MCF 10A (cell line): ENCODE data around the gene GIT2. TPM values are rescaled to one million over a fixed set of nuclear protein-coding genes. Genes with fewer than 3 reads are reported as not detected.

Experiments used
- BruUV-seq: library from RNA; stranded (reverse); fragments of 400-500 nt; replicated peaks from 2 replicates; lab custom pipeline; 2021; lab: Mats Ljungman, UMichigan
- CTCF ChIA-PET: fragments of 300-600 bp; sonication (Branson Sonifier 250); formaldehyde crosslinking; extraction: SDS; loops from one replicate; lab custom pipeline; 2021; ENCODE audit warnings: antibody characterized with exemption, inconsistent platforms; lab: Yijun Ruan, JAX
- POLR2A ChIA-PET: fragments of 300-600, 350-650 bp; sonication (Branson Sonifier 250); formaldehyde crosslinking; extraction: SDS; loops from one replicate; lab custom pipeline; 2020; ENCODE audit warnings: antibody characterized with exemption, inconsistent platforms; lab: Yijun Ruan, JAX
- DNase-seq: peaks from one replicate; pipeline ENCODE4 v3.0.0-alpha.2; 2018; ENCODE audit not compliant: unreplicated experiment
- H3K27ac Mint-ChIP-seq: one replicate; pipeline ENCODE4 v1.8.0; 2022; ENCODE audit warnings: mild to moderate bottlenecking, low read depth, mixed read lengths; ENCODE audit not compliant: unreplicated experiment
- H3K27me3 Mint-ChIP-seq: one replicate; pipeline ENCODE4 v1.8.0; 2022; ENCODE audit warnings: mixed read lengths; ENCODE audit not compliant: insufficient read depth, unreplicated experiment
- H3K36me3 Mint-ChIP-seq: one replicate; pipeline ENCODE4 v1.8.0; 2022; ENCODE audit warnings: mild to moderate bottlenecking, moderate library complexity, mixed read lengths; ENCODE audit not compliant: insufficient read depth, unreplicated experiment
- H3K4me1 Mint-ChIP-seq: one replicate; pipeline ENCODE4 v1.8.0; 2022; ENCODE audit warnings: mixed read lengths; ENCODE audit not compliant: insufficient read depth, unreplicated experiment
- H3K4me3 Mint-ChIP-seq: one replicate; pipeline ENCODE4 v1.8.0; 2022; ENCODE audit warnings: mild to moderate bottlenecking, moderate library complexity, mixed read lengths; ENCODE audit not compliant: unreplicated experiment
- H3K9me3 Mint-ChIP-seq: one replicate; pipeline ENCODE4 v1.8.0; 2022; ENCODE audit warnings: mixed read lengths; ENCODE audit not compliant: unreplicated experiment
- intact Hi-C: fragments of 100-400 bp; cut with micrococcal nuclease; formaldehyde crosslinking; loops from 2 replicates; pipeline ENCODE4 v1.14.1; 2022
- total RNA-seq: library from RNA; stranded (reverse); gene quantifications from 2 replicates; pipeline ENCODE4 v1.2.3, GENCODE V29; 2022
- TF ChIP-seq, protein P1 (sequence below): fragments of 200-600 bp; IDR thresholded peaks from one replicate; pipeline ENCODE4 v1.8.0; 2022; ENCODE audit warnings: antibody characterized with exemption, mild to moderate bottlenecking; ENCODE audit not compliant: unreplicated experiment

Gene GIT2
- total RNA-seq, 1 experiment from 2014 or later: 30.0 TPM

DNA sequence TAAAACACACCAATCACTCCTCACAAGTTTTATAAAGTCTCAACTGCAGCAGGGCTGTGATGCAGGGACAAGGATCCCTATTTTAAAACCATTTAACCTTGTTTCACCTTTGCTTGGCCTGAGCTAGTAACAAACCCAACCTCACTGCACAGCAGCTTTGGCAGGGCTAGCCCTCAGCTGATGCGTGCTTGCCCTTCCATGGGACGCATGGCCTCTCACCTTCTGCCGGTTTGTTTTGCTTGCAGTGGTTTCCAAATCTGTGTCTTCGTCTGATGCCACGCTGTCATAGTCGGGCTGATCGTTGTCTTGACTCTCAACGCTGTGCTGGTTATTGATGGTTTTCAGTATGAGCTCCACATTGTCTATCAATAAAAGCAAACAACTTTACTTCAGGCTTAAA is 43.3 kb downstream of the GIT2 start:
- Mint-ChIP-seq H3K4me3 (no peak overlapping the region), H3K9me3 (no peaks in the 10 kb centered on the region)
- intact Hi-C loops: loop anchor here (5.0 kb wide), 1 partner anchor 84 kb away; no protein-coding TSS in a partner anchor

DNA sequence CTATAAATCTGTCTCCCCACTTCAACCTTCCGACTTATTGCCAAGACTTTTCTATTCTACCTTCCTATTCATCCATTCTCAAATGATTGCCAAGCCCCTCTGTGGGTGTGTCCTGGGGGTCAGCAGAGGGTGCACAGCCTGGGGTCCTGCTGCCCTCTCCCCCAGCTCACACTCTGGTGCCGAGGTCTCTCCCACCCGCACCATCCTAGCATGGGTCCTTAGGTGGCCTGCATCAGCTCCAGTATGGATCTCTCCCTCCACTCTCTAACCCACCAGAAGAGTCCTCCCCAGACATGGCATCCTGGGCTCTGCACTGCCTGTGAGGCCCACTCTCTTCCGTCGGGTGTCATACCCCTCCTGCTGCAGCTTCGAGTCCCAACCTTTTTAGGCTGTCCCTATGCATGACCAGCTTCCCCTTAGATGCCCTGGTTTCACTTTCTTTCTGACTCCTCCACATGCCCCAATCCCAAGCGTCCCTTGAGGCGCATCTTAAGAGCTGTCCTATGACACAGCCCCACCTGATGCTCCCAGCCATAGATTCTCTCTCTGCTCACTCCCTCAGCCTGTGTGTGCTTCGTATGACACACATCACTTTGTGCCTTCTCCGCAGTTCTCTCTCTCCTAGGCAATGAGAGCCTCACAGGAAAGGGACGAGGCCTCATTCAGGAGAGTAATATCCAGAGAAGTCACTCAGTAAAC is 43.9 kb downstream of the GIT2 start:
- Mint-ChIP-seq H3K9me3 (no peaks in the 10 kb centered on the region), H3K36me3 (peaks cover 69% of the 10 kb centered on the region), H3K4me1 (peaks cover 21% of the 10 kb centered on the region), H3K27ac (peak overlapping the region; percentile 24), H3K27me3 (no peaks in the 10 kb centered on the region), H3K4me3 (no peak overlapping the region)
- intact Hi-C loops: loop anchor here (5.0 kb wide), 1 partner anchor 85 kb away; no protein-coding TSS in a partner anchor
- no TSS peak for BruUV-seq
- TF ChIP-seq, protein P1, sequence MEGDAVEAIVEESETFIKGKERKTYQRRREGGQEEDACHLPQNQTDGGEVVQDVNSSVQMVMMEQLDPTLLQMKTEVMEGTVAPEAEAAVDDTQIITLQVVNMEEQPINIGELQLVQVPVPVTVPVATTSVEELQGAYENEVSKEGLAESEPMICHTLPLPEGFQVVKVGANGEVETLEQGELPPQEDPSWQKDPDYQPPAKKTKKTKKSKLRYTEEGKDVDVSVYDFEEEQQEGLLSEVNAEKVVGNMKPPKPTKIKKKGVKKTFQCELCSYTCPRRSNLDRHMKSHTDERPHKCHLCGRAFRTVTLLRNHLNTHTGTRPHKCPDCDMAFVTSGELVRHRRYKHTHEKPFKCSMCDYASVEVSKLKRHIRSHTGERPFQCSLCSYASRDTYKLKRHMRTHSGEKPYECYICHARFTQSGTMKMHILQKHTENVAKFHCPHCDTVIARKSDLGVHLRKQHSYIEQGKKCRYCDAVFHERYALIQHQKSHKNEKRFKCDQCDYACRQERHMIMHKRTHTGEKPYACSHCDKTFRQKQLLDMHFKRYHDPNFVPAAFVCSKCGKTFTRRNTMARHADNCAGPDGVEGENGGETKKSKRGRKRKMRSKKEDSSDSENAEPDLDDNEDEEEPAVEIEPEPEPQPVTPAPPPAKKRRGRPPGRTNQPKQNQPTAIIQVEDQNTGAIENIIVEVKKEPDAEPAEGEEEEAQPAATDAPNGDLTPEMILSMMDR: no peak
- CTCF ChIA-PET: interaction anchor here (0.5 to 1.0 kb wide), 2 partner anchors 24 to 804 kb away, joined by 3 read pairs; no protein-coding TSS in a partner anchor
- POLR2A ChIA-PET: interaction anchor here (0.7 to 1.9 kb wide), 2 partner anchors 13 to 31 kb away, joined by 3 to 4 read pairs; no protein-coding TSS in a partner anchor
- no peak for DNase-seq

More for the DNA sequence above, 43.3 kb downstream of the GIT2 start:
- BruUV-seq: no TSS peak
- peaks cover 21% of the 10 kb centered on the region for H3K4me1 Mint-ChIP-seq
- ChIA-PET POLR2A (interaction anchor here (0.7 kb wide), 1 partner anchor 12 kb away, joined by 3 read pairs; no protein-coding TSS in a partner anchor), CTCF (interaction anchor here (0.5 to 1.0 kb wide), 2 partner anchors 25 to 803 kb away, joined by 3 read pairs; no protein-coding TSS in a partner anchor)
- H3K27ac Mint-ChIP-seq: peak overlapping the region; percentile 24
- TF ChIP-seq, protein P1: no peak
- no peak for DNase-seq
- H3K36me3 Mint-ChIP-seq: peaks cover 65% of the 10 kb centered on the region
- H3K27me3 Mint-ChIP-seq: no peaks in the 10 kb centered on the region

DNA sequence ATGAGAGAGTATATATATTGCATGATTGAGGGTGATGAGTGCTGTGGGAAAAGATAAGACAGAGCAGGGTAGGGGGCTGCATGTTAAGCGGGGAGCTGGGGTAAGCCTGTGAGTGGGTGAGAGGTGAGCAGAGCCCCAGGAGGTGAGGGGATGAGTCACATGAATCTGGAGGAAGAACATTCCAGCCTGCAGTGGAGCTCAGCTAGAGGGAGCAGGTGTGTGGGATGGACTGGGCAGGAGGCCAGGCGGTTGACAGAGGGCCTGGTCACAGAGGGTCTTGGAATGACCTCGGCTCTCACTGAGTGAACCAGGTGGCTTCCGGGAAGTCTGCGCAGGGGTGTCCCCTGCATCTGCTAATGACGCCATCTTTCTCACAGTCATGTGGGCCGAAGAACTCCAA is 44.4 kb downstream of the GIT2 start:
- BruUV-seq: no TSS peak
- ChIA-PET POLR2A (interaction anchor here (1.9 kb wide), 1 partner anchor 31 kb away, joined by 4 read pairs; no protein-coding TSS in a partner anchor), CTCF (interaction anchor here (0.8 to 1.0 kb wide), 2 partner anchors 106 to 107 kb away, joined by 3 read pairs; no protein-coding TSS in a partner anchor)
- Mint-ChIP-seq H3K4me1 (peaks cover 21% of the 10 kb centered on the region), H3K27ac (peak overlapping the region; percentile 24), H3K27me3 (no peaks in the 10 kb centered on the region), H3K36me3 (peaks cover 75% of the 10 kb centered on the region), H3K4me3 (peak overlapping the region; percentile 5), H3K9me3 (no peaks in the 10 kb centered on the region)
- intact Hi-C loops: loop anchor here (5.0 kb wide), 1 partner anchor 86 kb away; no protein-coding TSS in a partner anchor
- DNase-seq: peak; percentile 67
- TF ChIP-seq, protein P1: no peak

DNA sequence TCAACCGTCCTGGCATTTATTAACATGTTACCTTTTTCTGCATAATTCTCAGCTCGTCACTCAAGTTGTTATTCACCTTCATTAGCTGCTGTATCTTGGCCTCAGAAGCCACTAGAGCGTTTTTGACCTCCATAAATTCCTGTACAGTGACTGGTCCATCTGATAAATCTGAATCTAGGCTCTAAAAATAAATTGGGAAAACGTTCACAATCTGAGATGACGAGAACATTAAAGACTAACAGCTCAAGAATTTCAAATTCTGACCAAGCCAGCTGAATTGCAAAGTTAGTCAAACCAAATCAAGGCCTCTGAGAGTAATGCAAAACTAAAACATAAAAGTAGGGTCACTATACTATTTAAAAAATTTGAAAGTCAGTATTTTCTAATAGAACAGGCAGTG is 45.0 kb downstream of the GIT2 start:
- Mint-ChIP-seq H3K9me3 (no peaks in the 10 kb centered on the region), H3K27ac (peak overlapping the region; percentile 24), H3K27me3 (no peaks in the 10 kb centered on the region), H3K36me3 (peaks cover 80% of the 10 kb centered on the region), H3K4me1 (peaks cover 21% of the 10 kb centered on the region), H3K4me3 (no peak overlapping the region)
- TF ChIP-seq, protein P1: no peak
- peak; percentile 17 for DNase-seq
- intact Hi-C loops: loop anchor here (5.0 kb wide), 1 partner anchor 86 kb away; no protein-coding TSS in a partner anchor
- ChIA-PET CTCF (interaction anchor here (0.8 to 1.0 kb wide), 2 partner anchors 105 to 106 kb away, joined by 3 read pairs; no protein-coding TSS in a partner anchor), POLR2A (interaction anchor here (1.9 kb wide), 1 partner anchor 32 kb away, joined by 4 read pairs; no protein-coding TSS in a partner anchor)
- no TSS peak for BruUV-seq
